RWPE2 (cell line): Measurements from ENCODE around the gene RTN4.

ENCODE experiments used
- ATAC-seq: fragments of 200-7000 bp; cut with Tn5 transposase; 3 replicates; pipeline ENCODE4 v1.9.1; 2021; ENCODE audit warnings: low read depth
- DNase-seq: peaks from one replicate; pipeline ENCODE4 v3.0.0-alpha.2; 2020; ENCODE audit warnings: low spot score
- H3K27ac ChIP-seq: fragments of 450-650 bp; 2 replicates; pipeline ENCODE4 v1.5.1; 2017; ENCODE audit warnings: mild to moderate bottlenecking; ENCODE audit not compliant: poor library complexity, severe bottlenecking
- H3K27me3 ChIP-seq: fragments of 250-450 bp; sonication (Bioruptor Pico); 2 replicates; pipeline ENCODE4 v1.5.1; 2021; ENCODE audit warnings: mild to moderate bottlenecking, moderate library complexity; ENCODE audit not compliant: insufficient read depth, poor library complexity, severe bottlenecking
- H3K36me3 ChIP-seq: fragments of 250-450 bp; sonication (Bioruptor Pico); 2 replicates; pipeline ENCODE4 v1.5.1; 2020; ENCODE audit warnings: low read depth, mild to moderate bottlenecking, moderate library complexity
- H3K4me1 ChIP-seq: fragments of 250-450 bp; sonication (Bioruptor Pico); 2 replicates; pipeline ENCODE4 v1.5.1; 2021; ENCODE audit warnings: mild to moderate bottlenecking, moderate library complexity; ENCODE audit not compliant: insufficient read depth, poor library complexity, severe bottlenecking
- H3K4me3 ChIP-seq: fragments of 250-450 bp; sonication (Bioruptor Pico); 2 replicates; pipeline ENCODE4 v1.5.1; 2021; ENCODE audit warnings: mild to moderate bottlenecking, moderate library complexity; ENCODE audit not compliant: severe bottlenecking
- H3K9me3 ChIP-seq: fragments of 250-450 bp; sonication (Bioruptor Pico); 2 replicates; pipeline ENCODE4 v1.5.1; 2021; ENCODE audit warnings: mild to moderate bottlenecking, moderate library complexity; ENCODE audit not compliant: severe bottlenecking
- CTCF ChIP-seq: fragments of 450-650 bp; IDR thresholded peaks from one replicate; pipeline ENCODE4 v1.5.1; 2017; ENCODE audit warnings: mild to moderate bottlenecking, moderate library complexity; ENCODE audit not compliant: poor library complexity, severe bottlenecking

RTN4 gene

GRCh38 chr2:55089726-55090125 is 39.5 kb upstream of the RTN4 start:
- no peak overlapping the region for H3K4me3 ChIP-seq
- DNase-seq (no peak), ATAC-seq (no peak)
- no peaks in the 10 kb centered on the region for H3K27me3 ChIP-seq
- no peaks in the 10 kb centered on the region for H3K36me3 ChIP-seq
- H3K27ac ChIP-seq, result no peak overlapping the region
- peaks cover 26% of the 10 kb centered on the region for H3K4me1 ChIP-seq
- H3K9me3 ChIP-seq, result no peaks in the 10 kb centered on the region
- TF ChIP-seq CTCF, result no peak

DNA sequence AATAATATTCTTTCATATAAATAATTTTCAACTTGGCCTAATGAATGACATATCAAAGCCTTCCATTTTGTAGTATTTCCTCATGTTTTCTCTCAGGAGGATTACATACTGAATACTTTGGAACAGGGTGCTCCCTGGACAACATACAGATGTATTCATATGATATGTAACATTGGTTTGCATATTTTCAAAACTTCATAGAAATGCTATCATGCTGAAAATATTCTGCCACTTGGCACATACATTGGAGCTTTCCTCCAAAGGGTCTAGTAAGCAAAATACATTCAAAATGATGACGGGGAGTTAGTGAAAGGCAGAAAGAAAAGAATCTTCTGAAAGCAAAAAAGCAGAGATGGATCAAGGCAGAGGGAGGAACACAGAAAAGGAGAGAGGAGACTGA is 38.1 kb upstream of the RTN4 start:
- Histone ChIP-seq H3K4me3 (no peak overlapping the region), H3K27me3 (no peaks in the 10 kb centered on the region), H3K27ac (no peak overlapping the region), H3K36me3 (no peaks in the 10 kb centered on the region), H3K9me3 (no peaks in the 10 kb centered on the region), H3K4me1 (peaks cover 17% of the 10 kb centered on the region)
- no peak for TF ChIP-seq CTCF
- no peak for DNase-seq
- no peak for ATAC-seq

DNA sequence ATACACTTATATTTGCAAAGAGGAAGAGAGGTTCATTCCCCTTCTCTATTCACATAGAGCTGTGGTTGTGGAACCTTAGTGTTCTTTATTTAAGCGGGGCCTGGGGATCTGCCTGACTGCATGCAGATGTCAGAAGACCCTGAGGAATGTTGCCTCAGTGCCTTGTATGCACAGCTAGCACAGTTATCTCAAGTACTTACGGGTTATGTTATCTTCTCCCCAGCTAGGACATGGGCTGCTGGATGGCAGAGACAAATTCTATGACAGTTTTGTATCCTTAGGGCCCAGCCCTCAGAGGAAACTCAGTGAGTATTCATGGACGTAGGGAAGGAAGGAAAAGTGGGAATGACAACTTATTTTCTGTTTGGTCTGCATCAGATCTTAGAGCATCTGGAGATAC is 37.7 kb upstream of the RTN4 start:
- DNase-seq (no peak), ATAC-seq (no peak)
- TF ChIP-seq CTCF, result no peak
- H3K4me1 ChIP-seq, result peaks cover 12% of the 10 kb centered on the region
- no peaks in the 10 kb centered on the region for H3K27me3 ChIP-seq
- no peaks in the 10 kb centered on the region for H3K9me3 ChIP-seq
- no peaks in the 10 kb centered on the region for H3K36me3 ChIP-seq
- no peak overlapping the region for H3K4me3 ChIP-seq
- H3K27ac ChIP-seq, result no peak overlapping the region

- Histone ChIP-seq H3K9me3 (no peaks in the 10 kb centered on the region), H3K4me3 (no peak overlapping the region), H3K27me3 (no peaks in the 10 kb centered on the region), H3K36me3 (no peaks in the 10 kb centered on the region), H3K27ac (no peak overlapping the region), H3K4me1 (peaks cover 8% of the 10 kb centered on the region)
- ATAC-seq, result no peak
- TF ChIP-seq CTCF, result no peak
- no peak for DNase-seq
Measured at GRCh38 chr2:55087501-55087900, 37.2 kb upstream of the RTN4 start.

DNA sequence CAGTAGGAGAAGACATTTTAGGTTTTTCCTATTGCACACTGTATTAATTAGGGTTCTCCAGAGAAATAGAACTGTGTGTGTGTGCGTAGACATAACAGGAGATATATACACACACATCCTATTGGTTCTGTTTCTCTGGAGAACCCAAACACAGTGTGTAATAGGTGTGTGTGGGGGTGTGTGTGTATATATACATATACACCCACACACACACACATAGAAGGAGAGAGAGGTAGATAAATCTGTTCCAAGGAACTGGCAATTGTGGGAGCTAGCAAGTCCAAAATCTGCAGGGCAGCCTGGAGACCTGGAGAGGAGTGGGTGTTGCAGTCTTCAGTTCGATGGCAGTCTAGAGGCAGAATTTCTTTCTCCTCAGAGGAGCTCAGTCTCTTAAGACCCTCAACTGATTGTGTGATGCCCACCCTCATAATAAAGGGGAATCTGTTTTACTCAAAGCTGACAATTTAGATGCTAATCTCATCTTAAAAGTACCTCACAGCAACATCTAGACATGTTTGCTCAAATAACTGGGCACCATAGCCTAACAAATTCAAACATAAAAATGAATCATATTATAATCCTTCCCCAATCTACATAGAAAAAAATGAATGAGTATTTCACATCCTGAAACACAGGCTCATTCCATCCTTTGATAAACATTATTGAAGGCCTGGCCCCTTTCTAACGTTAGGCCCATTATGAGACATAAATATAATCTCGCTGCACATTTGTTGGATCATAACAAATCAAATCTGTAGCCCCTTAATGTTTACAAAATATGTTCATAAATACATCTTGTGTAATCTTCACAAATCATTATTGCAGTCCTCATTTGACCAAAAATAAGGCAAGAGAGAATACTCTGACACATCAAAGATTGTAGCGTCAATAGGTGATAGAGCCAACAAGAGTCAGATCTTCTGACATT is 35.1 kb upstream of the RTN4 start:
- no peak overlapping the region for H3K27ac ChIP-seq
- DNase-seq, result no peak
- no peak overlapping the region for H3K4me3 ChIP-seq
- no peaks in the 10 kb centered on the region for H3K9me3 ChIP-seq
- no peaks in the 10 kb centered on the region for H3K36me3 ChIP-seq
- H3K4me1 ChIP-seq, result no peaks in the 10 kb centered on the region
- no peaks in the 10 kb centered on the region for H3K27me3 ChIP-seq
- no peak for TF ChIP-seq CTCF
- no peak for ATAC-seq
